SK-N-SH treated with all-trans-retinoic acid at 6 μM for 48 hours (cell line): ENCODE measurements around the gene EPB41L4A.

Experiments used
- ATAC-seq: fragments of 200-7000 bp; cut with Tn5 transposase; 3 replicates; pipeline ENCODE4 v1.9.1; 2020; ENCODE audit warnings: mild to moderate bottlenecking, moderate library complexity
- CREB5 ChIP-seq: fragments of 250-450 bp; sonication (Bioruptor Pico); IDR thresholded peaks from 2 replicates; pipeline ENCODE4 v1.5.1; 2020; ENCODE audit warnings: low read depth, mild to moderate bottlenecking, moderate library complexity
- CSDC2 ChIP-seq: fragments of 250-450 bp; sonication (Bioruptor Pico); IDR thresholded peaks from 2 replicates; pipeline ENCODE4 v1.5.0; 2020; ENCODE audit warnings: mild to moderate bottlenecking, moderate library complexity
- CSRNP3 ChIP-seq: fragments of 250-450 bp; sonication (Bioruptor Pico); IDR thresholded peaks from 2 replicates; pipeline ENCODE4 v1.5.1; 2021; ENCODE audit warnings: mild to moderate bottlenecking, moderate library complexity
- ESRRG ChIP-seq: fragments of 250-450 bp; sonication (Bioruptor Pico); IDR thresholded peaks from 2 replicates; pipeline ENCODE4 v1.6.1; 2021; ENCODE audit warnings: mild to moderate bottlenecking
- GLIS3 ChIP-seq: fragments of 250-450 bp; sonication (Bioruptor Pico); IDR thresholded peaks from 2 replicates; pipeline ENCODE4 v1.5.0; 2020; ENCODE audit warnings: mild to moderate bottlenecking, moderate library complexity
- OSR1 ChIP-seq: fragments of 250-450 bp; sonication (Bioruptor Pico); IDR thresholded peaks from 2 replicates; pipeline ENCODE4 v1.8.0; 2022; ENCODE audit warnings: moderate library complexity, mild to moderate bottlenecking, inconsistent platforms
- PATZ1 ChIP-seq: fragments of 250-450 bp; sonication (Bioruptor Pico); IDR thresholded peaks from 2 replicates; pipeline ENCODE4 v1.8.0; 2020; ENCODE audit warnings: mild to moderate bottlenecking, moderate library complexity, borderline replicate concordance
- POU6F1 ChIP-seq: fragments of 250-450 bp; sonication (Bioruptor Pico); IDR thresholded peaks from 2 replicates; pipeline ENCODE4 v1.8.0; 2021; ENCODE audit warnings: low read depth, mild to moderate bottlenecking, moderate library complexity, borderline replicate concordance
- PPARA ChIP-seq: fragments of 250-450 bp; sonication (Bioruptor Pico); IDR thresholded peaks from 2 replicates; pipeline ENCODE4 v1.5.0; 2020; ENCODE audit warnings: mild to moderate bottlenecking, borderline replicate concordance
- RARB ChIP-seq: fragments of 250-450 bp; sonication (Bioruptor Pico); IDR thresholded peaks from 2 replicates; pipeline ENCODE4 v1.8.0; 2021; ENCODE audit warnings: mild to moderate bottlenecking, moderate library complexity
- SNAI2 ChIP-seq: fragments of 250-450 bp; sonication (Bioruptor Pico); IDR thresholded peaks from 2 replicates; pipeline ENCODE4 v1.5.0; 2020; ENCODE audit warnings: mild to moderate bottlenecking, moderate library complexity
- TCF4 ChIP-seq: fragments of 250-450 bp; sonication (Bioruptor Pico); IDR thresholded peaks from 2 replicates; pipeline ENCODE4 v1.8.0; 2021; ENCODE audit warnings: mild to moderate bottlenecking, moderate library complexity, borderline replicate concordance
- TOX ChIP-seq: fragments of 250-450 bp; sonication (Bioruptor Pico); IDR thresholded peaks from 2 replicates; pipeline ENCODE4 v1.8.0; 2021; ENCODE audit warnings: mild to moderate bottlenecking, moderate library complexity, borderline replicate concordance
- TSHZ2 ChIP-seq: fragments of 250-450 bp; sonication (Bioruptor Pico); IDR thresholded peaks from 2 replicates; pipeline ENCODE4 v1.5.0; 2020; ENCODE audit warnings: mild to moderate bottlenecking, moderate library complexity
- ZC3H10 ChIP-seq: fragments of 250-450 bp; sonication (Bioruptor Pico); IDR thresholded peaks from 2 replicates; pipeline ENCODE4 v1.5.1; 2021; ENCODE audit warnings: mild to moderate bottlenecking, moderate library complexity
- ZFP3 ChIP-seq: fragments of 250-450 bp; sonication (Bioruptor Pico); IDR thresholded peaks from 2 replicates; pipeline ENCODE4 v1.5.0; 2020; ENCODE audit warnings: mild to moderate bottlenecking, moderate library complexity
- ZFP30 ChIP-seq: fragments of 450-650 bp; formaldehyde crosslinking; IDR thresholded peaks from 2 replicates; pipeline ENCODE4 v1.5.0; 2022; ENCODE audit warnings: mild to moderate bottlenecking, moderate library complexity
- ZNF565 ChIP-seq: fragments of 450-650 bp; formaldehyde crosslinking; conservative IDR thresholded peaks from 2 replicates; pipeline ENCODE4 v1.5.0; 2020; ENCODE audit warnings: low read depth, mild to moderate bottlenecking, moderate library complexity
- ZNF70 ChIP-seq: fragments of 450-650 bp; formaldehyde crosslinking; IDR thresholded peaks from 2 replicates; pipeline ENCODE4 v1.5.0; 2020; ENCODE audit warnings: mild to moderate bottlenecking, moderate library complexity
- ZNF8 ChIP-seq: fragments of 450-650 bp; formaldehyde crosslinking; IDR thresholded peaks from 2 replicates; pipeline ENCODE4 v1.5.0; 2020; ENCODE audit warnings: mild to moderate bottlenecking, moderate library complexity

The EPB41L4A gene

GRCh38 chr5:112267231-112267630 is 151.8 kb downstream of the EPB41L4A start:
- no peak for ATAC-seq
- TF ChIP-seq TCF4 (CRISPR knock-in tag) (0 out of 2 replicates have a peak, but pooled peaks have one; percentile 61), ESRRG (no peak)

GRCh38 chr5:112264666-112265065 is 154.4 kb downstream of the EPB41L4A start:
- no peak for ATAC-seq
- TF ChIP-seq POU6F1 (no peak), ZNF8 (CRISPR knock-in tag) (no peak), ZC3H10 (CRISPR knock-in tag) (no peak), TCF4 (CRISPR knock-in tag) (no peak), CREB5 (CRISPR knock-in tag) (no peak), RARB (CRISPR knock-in tag) (no peak), ZFP3 (CRISPR knock-in tag) (no peak), ZNF70 (no peak), CSRNP3 (CRISPR knock-in tag) (no peak), TOX (no peak), ZNF565 (CRISPR knock-in tag) (no peak)

- no peak for TF ChIP-seq POU6F1
- no peak for TF ChIP-seq SNAI2 (CRISPR knock-in tag)
- TF ChIP-seq ZC3H10 (CRISPR knock-in tag), result no peak
- TF ChIP-seq RARB (CRISPR knock-in tag), result no peak
- TF ChIP-seq CREB5 (CRISPR knock-in tag), result no peak
- no peak for TF ChIP-seq CSDC2
- no peak for TF ChIP-seq ZNF70
- TF ChIP-seq TCF4 (CRISPR knock-in tag), result no peak
- TF ChIP-seq ESRRG, result no peak
- no peak for TF ChIP-seq ZNF8 (CRISPR knock-in tag)
- TF ChIP-seq ZFP3 (CRISPR knock-in tag), result no peak
- no peak for TF ChIP-seq OSR1
- TF ChIP-seq GLIS3 (CRISPR knock-in tag), result no peak
- TF ChIP-seq ZNF565 (CRISPR knock-in tag), result no peak
- no peak for TF ChIP-seq ZFP30 (CRISPR knock-in tag)
- no peak for TF ChIP-seq TSHZ2
- TF ChIP-seq PPARA, result no peak
- no peak for ATAC-seq
Measured at GRCh38 chr5:112264151-112264550, 154.9 kb downstream of the EPB41L4A start.

- no peak for ATAC-seq
- TF ChIP-seq RARB (CRISPR knock-in tag), result no peak
- no peak for TF ChIP-seq TOX
- no peak for TF ChIP-seq ZNF565 (CRISPR knock-in tag)
- TF ChIP-seq PATZ1 (CRISPR knock-in tag), result no peak
- TF ChIP-seq CREB5 (CRISPR knock-in tag), result no peak
- TF ChIP-seq SNAI2 (CRISPR knock-in tag), result no peak
- no peak for TF ChIP-seq ZNF70
- TF ChIP-seq ZFP30 (CRISPR knock-in tag), result no peak
- TF ChIP-seq ESRRG, result no peak
- no peak for TF ChIP-seq POU6F1
- no peak for TF ChIP-seq TCF4 (CRISPR knock-in tag)
Measured at GRCh38 chr5:112263469-112263868, 155.6 kb downstream of the EPB41L4A start.
